HPDE6-E6E7 (cell line): ENCODE results near the gene FAP.

Experiments used
- DNase-seq: peaks from one replicate; pipeline ENCODE4 v3.0.0; 2011; ENCODE audit warnings: missing footprints; ENCODE audit errors: extremely low spot score

FAP gene

GRCh38 chr2:162243294-162243693 is at the start of gene FAP:
Gene FAP (minus strand): TSS chr2:162243445. CDS start chr2:162243327, 118 bp downstream.
- no peak for DNase-seq

- DNase-seq: no peak
Measured at GRCh38 chr2:162291748-162292147, 48.5 kb upstream of the FAP start.

DNA sequence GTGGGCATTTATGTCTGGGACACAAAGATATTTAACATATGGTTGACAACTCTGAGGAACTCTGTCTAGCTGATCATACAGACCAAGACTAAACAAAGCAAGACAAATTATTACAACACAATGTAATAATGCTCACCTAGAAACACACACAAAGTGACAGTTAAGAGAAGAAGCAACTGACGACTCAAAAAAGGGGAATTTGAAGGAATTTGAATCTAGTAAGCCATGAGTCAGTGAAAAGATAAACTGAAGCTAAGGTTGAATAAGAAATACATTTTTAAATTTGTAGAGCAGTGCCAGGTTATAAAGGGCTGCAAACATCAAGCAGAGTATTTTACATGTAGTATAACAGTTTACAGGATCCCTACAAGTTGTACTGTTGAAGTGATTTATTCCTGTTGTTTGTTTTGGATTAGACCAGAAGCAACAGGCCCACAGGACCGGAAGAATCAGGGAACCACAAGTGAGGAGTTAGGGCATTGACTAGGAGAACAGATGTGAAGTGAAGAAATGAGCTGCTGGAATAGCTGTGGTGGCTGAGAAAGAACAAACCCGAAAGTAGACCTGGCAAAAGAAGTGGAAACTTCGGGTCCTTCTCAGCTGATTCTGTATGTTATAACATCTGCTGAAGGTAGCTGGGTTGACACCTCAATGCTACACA is 39.6 kb upstream of the FAP start:
- DNase-seq: no peak

DNA sequence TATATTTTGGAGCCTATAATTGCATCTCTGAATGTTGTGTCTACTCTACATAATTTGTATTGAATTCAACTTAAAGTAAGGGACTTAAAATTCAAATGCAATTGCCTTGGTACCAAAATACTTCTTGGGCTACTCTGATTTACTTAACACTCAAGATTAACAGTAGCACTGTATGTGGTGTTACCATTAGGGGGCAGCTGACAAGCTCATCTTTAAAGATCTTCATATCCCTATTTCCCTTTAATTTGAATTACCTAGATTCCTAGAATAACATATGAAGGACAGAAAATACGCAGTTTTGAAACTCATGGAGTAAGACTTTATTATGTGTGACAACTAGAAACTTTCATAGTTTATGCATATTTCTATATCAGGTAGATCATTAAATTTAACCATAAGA is 37.4 kb upstream of the FAP start:
- no peak for DNase-seq

- no peak for DNase-seq
Measured at GRCh38 chr2:162277381-162277780, 34.1 kb upstream of the FAP start.

DNA sequence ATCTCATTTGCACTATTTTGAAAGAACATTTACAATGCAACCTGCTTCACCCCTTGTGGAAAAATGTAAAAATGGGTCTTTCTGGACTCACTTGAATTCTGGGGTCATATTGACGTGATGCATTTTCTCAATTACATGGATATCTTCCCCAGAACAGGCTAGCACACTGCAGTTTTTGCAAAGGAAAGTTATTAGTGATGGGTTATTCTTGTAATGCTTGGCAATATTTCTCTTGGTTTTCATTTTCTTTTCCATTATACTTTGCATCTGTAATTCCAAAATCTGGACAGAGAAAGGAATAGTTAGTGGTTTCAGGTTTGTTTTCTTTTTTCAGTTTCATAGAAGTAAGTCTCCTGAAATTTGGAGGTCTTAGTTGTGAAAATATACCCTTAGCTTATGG is 24.8 kb upstream of the FAP start:
- DNase-seq: no peak

DNA sequence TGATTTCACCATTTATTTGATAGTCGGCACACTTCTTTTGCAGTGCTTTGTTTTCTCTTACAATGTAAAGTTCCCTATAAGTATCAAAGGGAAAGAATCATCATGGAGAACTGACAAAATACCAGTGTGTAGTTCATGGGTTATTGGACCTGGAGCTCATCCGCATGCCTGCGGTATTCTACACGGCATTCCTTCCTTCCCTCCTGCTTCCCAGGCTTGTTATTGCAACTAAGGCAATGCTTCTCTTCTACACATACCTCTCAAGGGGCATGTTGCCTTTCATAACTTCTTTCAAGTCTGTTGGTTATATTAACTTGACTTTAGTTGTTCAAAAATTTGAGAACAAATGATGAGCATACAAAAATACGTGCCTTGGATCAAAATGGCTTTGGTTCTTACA is 24.3 kb upstream of the FAP start:
- no peak for DNase-seq

GRCh38 chr2:162266460-162266760 is 23.2 kb upstream of the FAP start:
- DNase-seq: no peak

GRCh38 chr2:162265666-162266459 is 22.6 kb upstream of the FAP start:
- no peak for DNase-seq

DNA sequence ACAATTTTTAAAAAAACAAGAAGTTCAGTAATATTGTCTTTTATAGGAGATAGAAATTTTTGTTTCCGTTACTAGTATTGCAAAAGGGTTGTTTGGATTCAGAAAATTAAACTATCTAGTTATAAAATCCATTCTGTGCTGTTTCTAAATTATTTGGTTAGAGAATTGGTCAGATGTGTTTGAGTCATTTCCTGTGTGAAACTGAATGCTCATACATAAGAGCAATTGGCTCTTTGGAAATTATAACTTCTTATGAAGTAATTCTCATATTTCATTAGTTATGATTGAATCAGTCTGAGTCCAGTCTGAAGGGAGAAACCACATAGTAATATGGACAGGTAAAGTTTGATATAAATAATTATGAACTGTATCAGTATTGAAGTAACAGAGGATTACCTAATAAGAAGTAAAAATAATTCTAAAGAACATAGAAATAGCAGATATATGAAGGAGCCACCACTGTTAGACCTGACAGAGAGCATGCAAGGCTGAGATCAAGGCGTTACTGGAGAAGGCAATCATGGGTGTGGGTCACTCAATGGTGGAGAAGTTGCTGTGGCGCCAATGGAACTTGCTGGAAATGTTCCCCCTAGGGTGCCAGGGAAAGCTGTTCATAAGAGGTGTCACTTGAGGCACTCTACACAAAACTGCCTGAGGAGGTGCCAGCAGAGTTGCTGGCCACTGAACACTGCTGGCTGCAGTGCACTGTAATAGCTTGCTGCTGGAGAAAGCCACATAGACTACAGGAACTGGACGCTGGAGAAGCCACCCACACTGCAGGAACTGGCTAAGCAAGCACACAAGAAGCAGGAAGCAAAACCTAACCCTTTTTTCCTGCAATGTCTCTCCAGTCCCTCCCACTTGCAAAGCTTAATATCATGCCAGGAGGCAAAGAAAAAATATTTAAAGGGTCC is 18.0 kb upstream of the FAP start:
- no peak for DNase-seq

GRCh38 chr2:162258686-162259085 is 15.4 kb upstream of the FAP start:
- DNase-seq: no peak

DNA sequence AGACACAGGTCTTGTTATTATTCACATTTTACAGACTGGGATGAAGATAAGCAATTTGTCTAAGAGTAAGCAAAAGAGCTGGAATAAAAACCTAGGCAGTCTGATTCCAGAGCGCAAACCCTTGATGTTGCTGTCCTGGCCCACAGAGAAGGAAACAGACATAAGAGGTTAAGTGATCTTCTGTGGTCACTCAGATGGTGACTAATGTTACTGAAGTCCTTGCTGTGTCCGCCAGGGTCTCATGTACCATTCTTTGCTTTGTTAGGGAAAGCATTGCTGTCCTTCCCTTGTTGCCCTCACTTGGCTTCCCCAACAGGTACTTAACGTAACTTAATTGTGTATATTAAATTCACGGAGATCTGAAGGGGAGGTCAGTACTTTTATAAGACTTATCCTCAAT is 14.9 kb upstream of the FAP start:
- DNase-seq: no peak

DNA sequence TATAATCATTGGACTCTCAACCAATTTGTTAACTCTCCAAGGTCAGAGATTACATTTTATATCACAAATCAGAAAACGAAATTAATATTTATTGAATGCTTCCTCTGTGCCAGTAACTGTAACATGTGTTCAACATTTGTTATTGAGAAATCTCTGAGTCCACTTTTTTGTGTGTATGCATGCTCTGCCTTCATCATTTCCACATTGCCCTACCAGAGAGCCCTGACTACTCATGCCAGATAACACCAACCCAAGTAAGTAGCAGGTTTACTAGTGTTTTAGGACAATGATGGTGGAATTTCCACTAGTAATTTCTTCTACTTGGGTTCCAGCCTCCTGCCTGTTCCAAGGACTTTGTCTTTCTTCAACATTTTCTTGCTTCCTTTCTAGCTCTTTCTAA is 14.2 kb upstream of the FAP start:
- DNase-seq: no peak

DNA sequence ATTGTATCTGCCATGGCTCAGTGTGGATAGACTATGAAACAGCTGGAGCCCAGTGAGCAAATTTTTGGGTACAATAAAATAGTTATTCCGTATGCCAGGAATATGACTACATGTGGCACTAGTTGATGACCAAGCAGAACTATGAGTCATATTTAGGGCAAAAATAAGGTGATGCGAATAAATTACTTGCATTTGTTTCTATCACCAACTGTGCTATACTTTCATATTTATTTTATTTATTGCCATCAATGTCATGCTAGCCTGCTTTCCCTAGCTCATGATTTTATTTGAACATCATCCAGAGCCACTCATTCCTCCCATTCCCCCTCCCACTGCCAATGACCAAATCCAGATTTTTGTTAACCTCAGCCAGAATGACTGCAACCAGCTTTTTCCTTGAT is 13.3 kb upstream of the FAP start:
- DNase-seq: no peak

- DNase-seq: no peak
Measured at GRCh38 chr2:162254236-162254871, 11.1 kb upstream of the FAP start.

- DNase-seq: no peak
Measured at GRCh38 chr2:162253435-162253834, 10.2 kb upstream of the FAP start.

- DNase-seq: no peak
Measured at GRCh38 chr2:162252153-162252552, 8.9 kb upstream of the FAP start.

DNA sequence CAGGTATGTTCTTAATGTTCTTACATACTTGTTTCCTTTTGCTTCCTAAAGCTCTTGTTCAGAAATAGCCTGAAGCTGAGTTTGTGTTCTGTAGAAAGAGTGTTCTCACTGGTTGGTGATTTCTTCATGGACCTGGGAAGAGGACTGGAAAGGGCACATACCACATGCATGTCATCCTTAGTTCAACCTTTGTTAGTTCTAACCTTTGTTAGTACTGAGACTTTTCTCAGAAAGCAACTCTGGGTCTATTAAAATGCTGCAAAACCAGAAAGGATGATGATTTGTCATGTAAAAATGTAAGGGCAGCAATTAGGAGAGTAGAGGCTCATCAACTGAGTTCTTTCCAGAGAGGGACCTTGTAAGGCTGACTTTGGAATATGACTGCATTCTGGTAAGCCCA is 2.5 kb upstream of the FAP start:
- peak; percentile 38 for DNase-seq

DNA sequence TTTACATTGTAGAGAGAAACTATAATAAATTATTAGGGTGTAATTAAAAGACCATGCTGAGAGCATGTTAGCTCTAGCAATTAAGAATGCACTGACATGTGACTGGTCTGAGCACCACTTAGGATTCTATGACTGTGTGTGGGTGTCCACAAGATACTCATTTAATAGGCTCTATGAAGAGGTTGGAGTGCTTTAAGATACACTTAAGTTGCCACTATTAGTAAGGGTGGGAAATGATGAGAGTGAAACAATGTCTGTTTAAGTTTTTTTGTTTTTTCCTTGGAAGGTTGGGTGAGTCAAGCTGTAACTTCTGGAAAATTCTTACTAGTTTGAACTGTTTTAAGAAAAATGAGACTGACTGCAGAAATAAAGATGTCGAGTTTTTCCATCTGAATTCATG is 1.8 kb upstream of the FAP start:
- DNase-seq: no peak

GRCh38 chr2:162244541-162245031 is 1.3 kb upstream of the FAP start:
- DNase-seq: peak; percentile 69

- no peak for DNase-seq
Measured at GRCh38 chr2:162243715-162244114, 470 bp upstream of the FAP start.
